RPMI7951 (cell line): ENCODE results near the gene NFIA. TPM values are rescaled to one million over a fixed set of nuclear protein-coding genes. Genes with fewer than 3 reads are reported as not detected.

Experiments
- DNase-seq: peaks from one replicate; pipeline ENCODE4 v3.0.0-alpha.2; 2012; ENCODE audit warnings: low read depth
- total RNA-seq: library from RNA; depleted of rRNA; stranded (reverse); fragments of >200 nt; shearing (Covaris generic); gene quantifications from 2 replicates; pipeline ENCODE4 v1.2.3, GENCODE V29; 2014

The NFIA gene
- total RNA-seq, 1 experiment from 2014 or later = 3.0 TPM

DNA sequence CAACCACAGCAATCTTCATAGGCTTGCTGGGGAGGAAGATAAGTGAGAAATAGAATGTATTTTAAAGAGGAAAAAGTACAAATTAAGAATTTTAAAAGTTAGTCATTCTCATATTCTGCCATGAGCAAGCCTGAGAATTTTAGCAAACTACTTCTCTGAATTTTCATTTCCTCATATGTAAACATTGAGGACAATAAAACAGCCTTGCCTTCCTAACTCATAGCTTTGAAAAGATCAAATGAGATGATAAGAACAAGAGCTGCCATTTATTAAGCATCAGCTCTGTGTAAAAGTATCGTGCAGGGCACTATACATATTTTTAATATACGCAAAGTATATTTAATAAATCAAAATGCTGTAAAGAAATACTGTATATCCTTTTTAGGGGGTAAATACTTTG lies 286.0 kb downstream of the NFIA start:
- no peak for DNase-seq

DNA sequence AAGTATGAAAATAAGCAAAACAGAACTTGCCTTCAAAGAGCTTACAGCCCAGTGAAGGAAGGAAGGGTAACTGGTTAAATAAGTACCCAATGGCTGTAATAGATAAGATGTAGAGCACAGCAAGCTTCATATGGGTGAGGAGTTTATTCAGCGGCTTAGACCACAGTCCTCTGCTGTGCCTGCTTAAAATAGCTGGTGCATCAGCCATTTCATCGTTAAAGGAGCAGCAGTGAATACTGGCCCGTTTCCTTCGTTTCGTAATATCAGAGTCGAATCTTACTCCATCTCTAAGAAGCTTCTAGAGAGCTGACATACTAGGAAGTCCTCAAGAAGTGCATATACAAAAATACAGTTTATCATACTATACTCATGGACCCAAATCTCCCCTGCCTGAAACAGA lies 286.5 kb downstream of the NFIA start:
- DNase-seq = no peak

DNA sequence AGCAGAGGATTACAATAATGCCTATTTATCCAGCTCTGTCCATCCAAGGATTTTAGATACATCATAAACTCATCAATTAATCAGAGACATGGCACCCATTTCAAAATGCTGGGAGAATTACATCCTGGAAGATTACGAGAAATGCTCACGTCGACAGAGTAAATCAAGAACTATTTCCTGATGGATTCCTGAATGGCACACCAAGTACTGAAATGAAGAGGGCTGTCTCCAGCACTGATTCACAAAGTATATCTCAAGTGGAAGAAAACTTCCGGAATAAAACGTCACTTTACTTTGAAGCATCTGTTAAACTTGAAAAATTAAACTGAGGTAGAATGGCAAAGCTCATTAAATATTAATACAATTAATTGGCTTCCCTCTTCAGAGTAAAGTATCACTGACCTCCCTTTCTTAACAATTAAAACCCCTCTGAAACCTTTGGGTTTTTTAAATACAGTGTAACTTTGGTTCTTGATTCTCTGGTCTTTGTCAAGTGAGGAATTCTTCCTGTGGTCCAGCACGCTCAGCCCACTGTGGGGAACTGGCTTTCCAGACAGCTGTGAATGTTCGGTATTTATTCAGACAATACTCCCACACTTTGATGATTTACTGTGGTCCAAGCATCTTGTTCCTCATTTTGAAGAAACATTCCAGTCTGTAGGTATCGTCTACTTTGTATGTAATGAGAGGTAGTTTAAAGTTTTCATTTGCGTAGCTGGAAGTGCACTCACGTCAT lies 288.0 kb downstream of the NFIA start:
- DNase-seq = no peak

DNA sequence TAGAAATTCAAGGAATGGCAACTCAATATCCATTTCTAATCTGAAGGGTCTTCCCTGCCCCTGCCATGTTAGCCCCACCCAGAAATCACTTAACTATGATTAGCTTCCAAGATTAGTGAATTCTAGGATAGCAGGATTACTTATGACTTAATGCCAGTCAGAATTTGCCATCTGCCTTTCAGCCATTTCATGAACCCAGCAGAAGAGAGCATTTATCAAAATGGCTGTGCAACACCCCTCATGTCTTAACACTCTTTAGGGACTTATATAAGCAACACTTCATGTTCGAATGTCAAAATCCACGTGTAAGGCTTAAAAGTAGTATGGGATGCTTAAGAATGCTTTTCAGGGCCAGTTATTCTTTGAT lies 288.5 kb downstream of the NFIA start:
- no peak for DNase-seq

DNA sequence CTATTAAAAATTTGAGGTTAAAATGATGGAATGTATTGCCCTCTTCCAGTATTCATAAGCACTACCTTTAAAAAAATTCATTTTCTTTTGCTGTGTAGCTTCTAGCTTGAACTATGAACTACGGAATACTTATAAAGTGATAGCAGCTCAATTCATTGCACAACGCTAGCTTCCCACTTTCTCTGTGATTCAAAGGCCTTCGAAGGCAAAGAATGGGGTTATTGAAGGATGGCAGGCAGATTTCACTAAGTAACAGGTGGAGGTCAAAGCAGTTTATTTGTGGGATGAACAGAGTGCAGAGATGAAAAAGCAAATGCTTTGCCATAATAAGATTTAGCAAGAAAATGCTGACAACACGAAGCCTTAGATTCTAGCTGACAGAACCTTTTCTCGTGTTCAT lies 290.6 kb downstream of the NFIA start:
- no peak for DNase-seq

DNA sequence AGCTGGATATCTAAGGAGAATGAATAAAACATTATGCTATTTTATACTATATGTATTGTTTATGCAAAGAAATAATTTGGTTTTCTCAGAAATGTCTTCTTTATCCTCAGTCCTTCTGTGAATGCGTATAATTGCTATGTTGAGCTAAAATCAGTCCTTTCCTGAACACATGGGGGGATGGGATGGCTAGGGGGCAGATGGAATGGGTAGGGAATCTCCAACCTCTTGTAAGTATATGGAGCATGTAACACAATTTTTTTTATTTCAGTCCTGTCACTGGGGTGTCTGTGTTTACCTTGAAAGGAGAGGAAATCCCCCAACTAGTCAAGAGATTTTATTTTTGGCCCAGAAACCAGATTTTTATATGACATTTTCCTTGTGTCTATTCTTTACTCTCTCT lies 291.8 kb downstream of the NFIA start:
- no peak for DNase-seq

DNA sequence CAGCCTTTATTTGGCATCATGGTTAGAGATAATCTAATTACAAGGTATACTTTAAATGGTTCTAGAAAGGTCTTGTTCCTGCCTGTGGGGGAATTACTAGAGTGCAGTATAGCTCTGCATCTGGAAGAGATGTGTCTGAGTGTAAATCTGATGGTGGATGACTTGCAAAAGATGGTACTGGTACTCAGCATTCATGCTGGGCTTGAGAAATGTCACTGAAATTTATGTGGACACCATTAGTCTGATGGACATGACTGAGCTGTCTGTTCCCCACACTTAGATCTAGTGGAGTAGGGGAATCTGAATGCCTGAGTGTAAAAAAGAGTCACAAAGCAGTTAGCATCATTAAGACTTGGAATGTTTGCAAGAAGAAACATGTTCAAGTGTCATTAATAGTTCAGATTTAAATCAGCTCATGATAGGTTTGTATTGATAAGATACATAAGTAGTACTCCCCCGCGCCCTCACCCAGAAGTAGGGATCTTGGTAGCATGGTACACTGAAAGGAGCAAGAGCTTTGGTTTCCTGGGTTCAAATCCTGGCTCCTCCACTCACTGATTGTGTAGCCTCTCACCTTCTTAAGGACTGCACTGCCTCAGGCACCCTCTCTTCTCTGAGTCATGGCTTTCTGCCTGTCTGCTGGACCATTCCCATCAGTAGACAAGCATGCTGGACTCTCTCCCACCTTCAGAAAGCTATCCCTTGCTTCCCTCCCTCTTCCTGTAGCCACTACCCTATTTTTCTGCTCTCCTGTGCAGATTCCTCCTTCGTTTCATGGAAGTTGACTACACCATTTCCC lies 292.9 kb downstream of the NFIA start:
- DNase-seq = no peak

DNA sequence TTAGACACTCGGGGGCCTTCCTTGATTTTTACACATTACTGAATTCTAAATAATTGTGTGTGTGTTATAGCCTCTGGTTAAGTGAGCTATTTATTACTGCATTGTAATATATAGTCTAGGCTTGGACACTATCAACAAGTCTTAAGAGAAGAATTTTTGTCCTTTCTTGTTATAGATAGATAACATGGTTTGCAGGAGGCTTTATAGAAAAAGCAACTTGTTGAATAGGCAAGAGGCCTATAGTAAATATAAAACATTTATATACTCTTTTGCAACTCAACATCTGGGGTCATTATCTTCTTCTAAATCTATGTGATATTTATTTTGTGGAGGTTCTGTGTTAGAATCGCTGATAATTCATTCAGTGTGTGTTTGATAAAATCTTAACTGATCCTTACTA lies 293.8 kb downstream of the NFIA start:
- DNase-seq = no peak

DNA sequence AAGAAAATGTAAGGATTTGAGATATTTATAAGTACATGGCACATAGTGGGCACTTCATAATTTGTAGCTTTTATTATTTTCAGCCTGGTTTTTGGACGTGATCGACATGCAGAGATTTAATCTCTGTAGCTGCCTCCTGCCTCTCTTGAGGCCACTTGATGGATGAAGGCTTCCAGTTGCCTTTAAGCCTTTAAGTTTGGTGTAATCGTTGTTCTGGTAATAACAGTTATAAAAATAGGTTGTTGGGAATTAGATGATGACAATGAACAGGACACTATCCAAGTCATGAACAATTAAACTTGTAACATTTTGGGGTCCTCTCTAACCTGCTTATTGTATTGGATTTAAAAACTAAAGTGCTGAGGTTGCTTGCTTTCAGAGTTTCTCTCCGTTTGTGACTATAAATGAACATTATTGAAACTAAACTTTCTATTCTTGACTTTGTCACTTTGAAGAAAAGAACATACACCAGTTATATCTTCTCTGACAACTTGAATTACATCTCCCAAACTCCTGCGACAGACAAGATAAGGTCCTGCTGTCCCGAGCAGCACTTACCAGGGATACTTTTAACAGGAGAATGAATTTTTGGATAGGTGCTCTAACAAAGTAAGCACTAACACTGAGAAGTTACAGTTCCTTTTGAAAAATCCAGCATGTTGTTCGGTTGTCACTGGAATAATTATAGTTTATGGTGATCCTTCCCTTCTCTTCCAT lies 295.0 kb downstream of the NFIA start:
- no peak for DNase-seq

DNA sequence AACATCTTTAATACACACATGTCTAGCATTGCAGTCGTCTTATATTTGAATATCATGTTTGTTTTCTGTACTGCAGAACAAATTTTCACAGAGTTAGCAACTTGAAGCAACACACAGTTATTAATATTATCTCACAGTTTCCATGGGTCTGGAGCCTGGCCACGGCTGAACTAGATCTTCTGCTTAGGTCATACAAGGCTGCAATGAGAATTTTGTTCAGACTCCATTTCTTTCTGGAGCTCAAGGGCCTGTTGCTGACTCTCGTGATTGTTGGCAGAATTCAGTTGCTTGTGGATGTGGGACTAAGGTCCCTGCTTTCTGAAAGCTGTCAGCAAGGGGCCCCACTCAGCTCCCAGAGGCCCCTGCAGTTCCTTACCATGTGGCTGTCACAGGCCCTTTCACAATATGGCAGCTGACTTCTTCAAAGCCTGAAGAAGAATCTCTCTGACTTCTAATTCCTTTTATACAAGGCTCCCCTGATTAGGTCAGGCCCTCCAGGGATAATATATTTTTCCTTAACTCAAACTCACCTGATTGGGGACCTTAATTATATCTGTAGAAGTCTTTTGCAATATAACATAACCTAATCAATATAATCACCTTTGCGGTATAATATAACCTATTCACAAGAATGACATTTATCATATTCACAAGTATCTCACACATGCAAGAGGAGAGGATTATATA lies 296.3 kb downstream of the NFIA start:
- no peak for DNase-seq

DNA sequence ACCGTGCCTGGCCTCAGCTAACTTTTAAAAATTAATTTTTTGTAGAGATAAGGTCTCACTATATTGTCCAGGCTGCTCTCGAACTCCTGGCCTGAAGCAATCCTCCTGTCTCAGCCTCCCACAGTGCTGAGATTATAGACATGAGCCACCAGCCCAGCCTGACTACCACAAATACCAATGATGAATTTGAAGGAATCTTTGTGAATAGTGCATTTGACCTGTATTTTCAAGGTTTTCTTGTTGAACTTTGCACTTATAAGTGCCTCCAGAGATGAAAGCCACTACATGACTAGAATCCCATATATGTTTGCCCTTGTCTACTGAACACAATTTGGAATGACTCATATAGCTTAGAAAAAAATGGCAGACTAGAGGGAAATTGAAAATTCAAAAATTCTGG lies 297.3 kb downstream of the NFIA start:
- no peak for DNase-seq

DNA sequence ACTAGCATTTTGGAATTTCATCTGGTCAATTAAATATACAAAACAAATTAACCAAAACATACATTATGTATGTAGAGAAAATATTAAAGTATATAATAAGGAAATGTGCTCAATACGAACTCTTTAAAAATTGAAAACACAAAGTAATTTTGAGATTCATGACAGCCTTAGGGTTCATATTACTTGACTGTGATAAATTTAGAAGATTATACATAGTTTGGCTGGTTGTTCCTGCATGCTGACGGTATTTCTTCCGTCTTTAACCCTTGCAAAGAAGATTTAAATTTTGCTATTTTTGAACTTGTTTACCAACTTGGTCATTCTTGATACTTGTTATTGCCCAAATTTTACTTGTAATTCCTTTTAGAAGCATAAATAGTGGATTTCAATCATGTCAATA lies 298.2 kb downstream of the NFIA start:
- DNase-seq = no peak

DNA sequence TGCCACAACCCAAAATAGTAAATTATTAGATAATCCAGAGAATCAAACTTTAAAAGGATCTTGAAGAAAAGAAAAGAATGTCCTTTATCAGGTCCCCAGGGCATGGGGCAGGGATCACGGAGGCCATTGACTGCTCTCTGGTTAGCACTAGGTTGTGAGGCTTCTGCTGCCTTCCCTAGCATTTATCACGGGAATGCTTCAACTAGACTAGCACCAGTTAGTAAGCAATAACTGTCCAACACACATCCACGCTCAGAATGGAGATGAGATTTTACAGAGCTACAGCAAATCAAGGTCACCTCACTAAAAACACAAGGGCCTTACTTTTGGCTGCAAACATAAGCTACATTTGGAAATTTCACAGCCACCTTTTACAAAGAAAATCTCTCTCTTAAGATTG lies 304.0 kb downstream of the NFIA start:
- no peak for DNase-seq

DNA sequence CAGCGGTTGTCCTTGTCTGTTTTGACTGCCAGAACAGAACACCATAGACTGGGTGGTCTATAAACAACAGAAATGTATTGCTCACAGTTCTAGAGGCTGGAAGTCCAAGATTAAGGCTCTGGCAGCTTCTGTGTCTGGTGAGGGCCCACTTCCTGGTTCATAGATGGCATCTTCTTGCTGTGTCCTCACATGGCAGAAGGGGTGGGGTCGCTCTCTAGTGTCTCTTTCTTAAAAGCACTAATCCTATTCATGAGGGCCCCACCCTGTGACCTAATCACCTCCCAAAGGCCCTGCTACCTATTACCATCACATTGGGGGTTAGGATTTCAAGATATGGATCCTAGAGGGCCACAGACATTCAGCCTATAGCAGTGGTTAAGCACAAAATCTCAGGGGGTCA lies 304.4 kb downstream of the NFIA start:
- DNase-seq = no peak

DNA sequence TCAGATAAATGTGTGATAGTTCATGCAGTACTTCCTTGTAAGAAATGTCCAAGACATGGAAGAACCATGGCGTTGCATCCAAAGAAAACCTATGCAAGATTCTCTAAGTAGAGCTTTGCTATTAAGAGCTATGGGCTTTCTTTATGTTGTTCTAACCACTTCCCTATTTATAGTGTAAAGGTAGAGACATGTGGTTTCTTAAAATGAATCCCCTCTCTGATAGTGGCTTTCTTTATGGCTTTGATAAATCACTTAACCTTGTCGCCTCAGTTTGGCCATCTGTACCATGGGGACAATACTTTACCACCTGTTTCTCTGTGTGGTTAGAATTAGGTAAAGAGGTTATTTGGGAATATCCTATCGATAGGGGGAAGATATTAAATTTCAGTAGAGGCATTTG lies 305.5 kb downstream of the NFIA start:
- no peak for DNase-seq

DNA sequence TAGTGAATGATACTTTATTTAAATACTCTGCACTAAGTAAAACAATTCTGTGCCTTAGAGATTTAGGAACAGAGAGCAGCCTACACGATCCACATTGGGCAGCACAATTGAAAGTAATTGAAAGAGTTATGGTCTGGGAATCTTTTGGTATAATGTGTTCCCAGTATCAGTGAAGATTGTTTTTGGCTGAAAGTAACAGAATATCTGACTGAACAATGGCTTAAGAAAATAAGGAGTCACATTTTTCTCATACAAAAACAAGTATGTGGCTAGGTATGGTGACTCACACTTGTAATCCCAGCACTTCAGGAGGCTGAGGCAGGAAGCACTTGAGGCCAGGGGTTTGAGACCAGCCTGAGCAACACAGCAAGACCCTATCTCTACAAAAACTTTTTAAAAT lies 306.2 kb downstream of the NFIA start:
- no peak for DNase-seq

DNA sequence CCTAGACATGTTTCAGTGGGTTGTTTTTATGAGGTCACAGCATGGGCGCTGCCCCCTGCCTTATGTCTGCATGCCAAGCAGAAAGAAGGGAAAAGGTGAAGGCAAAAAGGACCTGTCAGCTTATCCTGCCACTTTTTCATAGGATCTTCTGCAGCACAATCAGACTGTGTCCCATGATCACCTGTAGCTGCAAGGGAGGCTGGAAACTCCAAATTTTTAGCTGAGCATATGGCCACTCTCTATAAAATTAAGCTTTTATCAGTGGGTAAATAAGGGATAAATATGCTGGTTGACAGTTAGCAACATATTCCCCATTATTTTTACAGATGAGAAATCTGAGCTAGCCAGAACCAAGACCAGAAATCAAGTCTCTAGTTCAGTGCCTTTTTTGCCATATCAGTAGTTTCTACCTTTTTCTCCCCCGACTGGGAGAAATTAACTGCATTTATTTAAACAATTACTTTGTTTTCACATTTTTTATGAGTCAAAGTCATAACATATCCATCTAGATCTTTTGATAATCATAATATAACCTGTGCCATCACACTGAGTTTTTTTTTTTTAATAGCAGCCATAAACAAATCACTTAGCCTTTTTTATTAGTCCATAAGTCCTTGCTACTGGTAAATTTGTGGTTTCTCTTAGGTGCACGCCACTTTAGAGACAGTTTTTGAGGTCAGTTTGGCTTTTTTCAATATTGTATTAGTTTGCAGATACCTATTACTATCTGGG lies 307.0 kb downstream of the NFIA start:
- no peak for DNase-seq

DNA sequence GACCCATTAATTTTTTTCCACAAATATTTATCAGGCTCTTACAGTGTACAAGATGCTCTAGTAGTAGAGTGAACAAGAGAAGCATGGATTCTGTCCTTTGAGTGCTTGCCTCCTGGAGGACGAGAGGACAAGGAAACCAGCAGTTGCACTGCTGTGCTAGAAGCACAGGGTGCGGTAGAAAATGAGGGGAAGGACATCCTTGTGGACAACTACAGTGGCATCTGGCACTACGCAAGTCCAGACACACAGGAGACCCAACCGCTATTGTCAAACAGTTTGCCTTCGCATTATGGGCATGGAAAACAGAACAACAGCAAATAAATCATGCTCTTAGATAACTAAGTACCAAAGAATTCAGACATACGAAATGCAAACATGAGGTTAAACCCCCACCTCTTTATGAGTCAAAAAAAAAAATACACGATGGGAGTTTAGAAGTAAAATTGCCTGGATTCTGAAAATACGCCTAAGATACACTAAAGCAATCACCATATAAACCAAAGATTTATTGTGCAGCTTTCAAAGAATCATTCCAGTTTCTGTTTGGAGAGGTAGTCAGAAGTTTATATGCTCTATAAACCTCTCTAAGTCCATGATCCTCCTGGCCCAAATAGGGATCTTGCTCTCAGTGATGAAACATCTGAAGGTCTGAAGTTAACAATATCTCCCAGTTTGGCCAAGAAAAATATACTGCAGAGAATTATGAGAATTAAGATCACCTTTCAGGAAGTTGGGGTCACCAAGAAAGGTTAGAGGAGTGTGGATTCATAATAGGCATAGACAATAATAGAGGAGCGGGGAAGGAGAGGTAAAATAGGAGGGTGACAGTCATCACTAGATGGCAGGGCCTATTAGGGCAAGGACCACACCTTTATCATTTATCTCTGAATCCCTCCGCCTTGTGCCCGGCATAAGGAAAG lies 307.8 kb downstream of the NFIA start:
- no peak for DNase-seq

DNA sequence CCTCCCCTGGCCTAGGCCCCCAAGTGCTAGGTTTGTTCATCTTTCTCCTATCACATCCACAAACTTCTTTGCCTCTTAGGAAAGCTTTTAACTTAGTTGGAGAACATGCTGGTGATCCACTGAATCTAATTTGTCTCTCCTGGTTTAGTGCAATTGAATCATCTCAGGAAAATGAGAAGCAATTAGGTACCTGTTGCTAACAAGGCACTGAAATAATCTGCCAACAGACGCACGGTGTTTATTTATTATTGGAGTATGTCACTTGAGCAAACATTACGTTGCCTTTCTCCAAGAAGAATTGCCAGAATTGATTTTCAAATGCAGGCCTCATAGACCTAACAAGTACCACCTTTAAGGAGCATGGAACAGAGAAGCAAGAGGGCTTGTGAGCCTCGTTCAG lies 309.4 kb downstream of the NFIA start:
- no peak for DNase-seq

DNA sequence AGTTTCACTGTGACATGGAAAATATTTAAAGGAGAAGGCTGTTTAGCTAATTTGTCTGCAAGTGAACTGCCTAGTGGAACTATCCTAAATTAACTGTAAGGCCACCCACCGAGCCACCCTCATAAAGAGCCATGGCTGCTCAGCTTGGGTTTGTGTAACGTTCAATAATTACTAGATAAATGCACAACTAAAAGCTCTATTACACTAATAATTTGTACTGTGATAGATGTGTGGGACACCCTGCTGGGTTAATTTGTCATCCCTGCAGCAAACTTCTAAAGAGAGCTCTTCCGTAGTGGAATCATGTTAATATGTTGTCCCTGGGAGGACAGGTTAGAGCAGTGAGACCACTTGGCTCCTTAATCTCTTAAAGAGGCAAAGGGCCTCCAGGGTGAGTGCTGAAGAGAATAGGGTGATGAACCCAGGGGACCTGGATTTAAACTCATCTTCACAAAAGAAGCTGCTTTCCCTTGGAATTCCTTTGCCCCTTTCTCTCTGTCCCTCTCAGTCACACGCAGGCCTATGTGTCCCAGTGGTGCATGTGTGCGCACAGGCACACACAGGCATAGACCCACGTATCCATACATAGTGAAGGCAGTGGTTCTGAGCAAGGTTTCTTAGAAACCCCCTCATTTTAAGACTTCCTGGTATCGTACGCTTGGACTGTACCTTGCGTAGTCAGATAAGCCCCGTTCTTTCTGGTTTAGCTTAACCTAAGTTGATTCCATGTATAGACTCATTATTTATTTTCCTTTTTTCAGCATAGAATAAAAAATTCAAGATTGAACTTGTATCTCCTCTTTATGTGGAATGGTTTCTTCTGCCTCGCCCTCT lies 310.3 kb downstream of the NFIA start:
- DNase-seq = no peak
